SK-N-SH treated with all-trans-retinoic acid at 6 μM for 48 hours (cell line): Measurements from ENCODE around the gene UIMC1.

Experiments used
- ATAC-seq: fragments of 200-7000 bp; cut with Tn5 transposase; 3 replicates; pipeline ENCODE4 v1.9.1; 2020; ENCODE audit warnings: mild to moderate bottlenecking, moderate library complexity
- ARNTL ChIP-seq: fragments of 450-650 bp; formaldehyde crosslinking; IDR thresholded peaks from 2 replicates; pipeline ENCODE4 v1.5.0; 2020; ENCODE audit warnings: low read depth, mild to moderate bottlenecking, moderate library complexity, borderline replicate concordance
- BACH2 ChIP-seq: fragments of 250-450 bp; sonication (Bioruptor Pico); IDR thresholded peaks from 2 replicates; pipeline ENCODE4 v1.9.0; 2021; ENCODE audit warnings: mild to moderate bottlenecking, borderline replicate concordance
- CREB5 ChIP-seq: fragments of 250-450 bp; sonication (Bioruptor Pico); IDR thresholded peaks from 2 replicates; pipeline ENCODE4 v1.5.1; 2020; ENCODE audit warnings: low read depth, mild to moderate bottlenecking, moderate library complexity
- CSDC2 ChIP-seq: fragments of 250-450 bp; sonication (Bioruptor Pico); IDR thresholded peaks from 2 replicates; pipeline ENCODE4 v1.5.0; 2020; ENCODE audit warnings: mild to moderate bottlenecking, moderate library complexity
- ESRRG ChIP-seq: fragments of 250-450 bp; sonication (Bioruptor Pico); IDR thresholded peaks from 2 replicates; pipeline ENCODE4 v1.6.1; 2021; ENCODE audit warnings: mild to moderate bottlenecking
- GLIS3 ChIP-seq: fragments of 250-450 bp; sonication (Bioruptor Pico); IDR thresholded peaks from 2 replicates; pipeline ENCODE4 v1.5.0; 2020; ENCODE audit warnings: mild to moderate bottlenecking, moderate library complexity
- OSR1 ChIP-seq: fragments of 250-450 bp; sonication (Bioruptor Pico); IDR thresholded peaks from 2 replicates; pipeline ENCODE4 v1.8.0; 2022; ENCODE audit warnings: moderate library complexity, mild to moderate bottlenecking, inconsistent platforms
- PATZ1 ChIP-seq: fragments of 250-450 bp; sonication (Bioruptor Pico); IDR thresholded peaks from 2 replicates; pipeline ENCODE4 v1.8.0; 2020; ENCODE audit warnings: mild to moderate bottlenecking, moderate library complexity, borderline replicate concordance
- POU6F1 ChIP-seq: fragments of 250-450 bp; sonication (Bioruptor Pico); IDR thresholded peaks from 2 replicates; pipeline ENCODE4 v1.8.0; 2021; ENCODE audit warnings: low read depth, mild to moderate bottlenecking, moderate library complexity, borderline replicate concordance
- PPARA ChIP-seq: fragments of 250-450 bp; sonication (Bioruptor Pico); IDR thresholded peaks from 2 replicates; pipeline ENCODE4 v1.5.0; 2020; ENCODE audit warnings: mild to moderate bottlenecking, borderline replicate concordance
- RARB ChIP-seq: fragments of 250-450 bp; sonication (Bioruptor Pico); IDR thresholded peaks from 2 replicates; pipeline ENCODE4 v1.8.0; 2021; ENCODE audit warnings: mild to moderate bottlenecking, moderate library complexity
- SNAI2 ChIP-seq: fragments of 250-450 bp; sonication (Bioruptor Pico); IDR thresholded peaks from 2 replicates; pipeline ENCODE4 v1.5.0; 2020; ENCODE audit warnings: mild to moderate bottlenecking, moderate library complexity
- TCF4 ChIP-seq: fragments of 250-450 bp; sonication (Bioruptor Pico); IDR thresholded peaks from 2 replicates; pipeline ENCODE4 v1.8.0; 2021; ENCODE audit warnings: mild to moderate bottlenecking, moderate library complexity, borderline replicate concordance
- TOX ChIP-seq: fragments of 250-450 bp; sonication (Bioruptor Pico); IDR thresholded peaks from 2 replicates; pipeline ENCODE4 v1.8.0; 2021; ENCODE audit warnings: mild to moderate bottlenecking, moderate library complexity, borderline replicate concordance
- TSHZ2 ChIP-seq: fragments of 250-450 bp; sonication (Bioruptor Pico); IDR thresholded peaks from 2 replicates; pipeline ENCODE4 v1.5.0; 2020; ENCODE audit warnings: mild to moderate bottlenecking, moderate library complexity
- ZC3H10 ChIP-seq: fragments of 250-450 bp; sonication (Bioruptor Pico); IDR thresholded peaks from 2 replicates; pipeline ENCODE4 v1.5.1; 2021; ENCODE audit warnings: mild to moderate bottlenecking, moderate library complexity
- ZFP3 ChIP-seq: fragments of 250-450 bp; sonication (Bioruptor Pico); IDR thresholded peaks from 2 replicates; pipeline ENCODE4 v1.5.0; 2020; ENCODE audit warnings: mild to moderate bottlenecking, moderate library complexity
- ZFP30 ChIP-seq: fragments of 450-650 bp; formaldehyde crosslinking; IDR thresholded peaks from 2 replicates; pipeline ENCODE4 v1.5.0; 2022; ENCODE audit warnings: mild to moderate bottlenecking, moderate library complexity
- ZNF565 ChIP-seq: fragments of 450-650 bp; formaldehyde crosslinking; conservative IDR thresholded peaks from 2 replicates; pipeline ENCODE4 v1.5.0; 2020; ENCODE audit warnings: low read depth, mild to moderate bottlenecking, moderate library complexity
- ZNF8 ChIP-seq: fragments of 450-650 bp; formaldehyde crosslinking; IDR thresholded peaks from 2 replicates; pipeline ENCODE4 v1.5.0; 2020; ENCODE audit warnings: mild to moderate bottlenecking, moderate library complexity
- TF ChIP-seq, protein P1 (sequence below): fragments of 250-450 bp; sonication (Bioruptor Pico); IDR thresholded peaks from 2 replicates; pipeline ENCODE4 v1.5.1; 2021; ENCODE audit warnings: mild to moderate bottlenecking, moderate library complexity

Gene UIMC1

DNA sequence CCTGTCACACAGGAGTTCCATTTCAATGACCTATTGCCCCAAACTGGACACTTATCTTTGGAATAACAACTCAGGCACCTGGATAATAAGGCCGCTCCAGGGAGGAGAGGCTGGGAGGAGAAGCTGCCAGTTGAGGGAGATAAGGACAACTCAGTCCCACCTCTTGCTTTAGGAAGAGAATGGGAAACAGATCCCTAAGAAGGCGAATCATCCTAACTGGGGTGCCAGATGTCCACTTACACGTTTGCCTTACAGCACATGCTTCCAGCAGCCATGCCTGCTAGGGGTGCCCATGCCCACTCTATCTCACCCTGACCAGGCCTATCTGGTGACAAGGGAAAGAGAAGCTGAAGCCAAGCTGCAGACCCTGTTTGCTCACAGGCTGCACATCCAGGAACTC is 113.9 kb downstream of the UIMC1 start:
- no peak for ATAC-seq
- TF ChIP-seq ZFP3 (CRISPR knock-in tag) = no peak
- no peak for TF ChIP-seq ESRRG
- TF ChIP-seq ZC3H10 = no peak
- no peak for TF ChIP-seq CSDC2 (CRISPR knock-in tag)
- TF ChIP-seq GLIS3 = no peak
- TF ChIP-seq OSR1 (CRISPR knock-in tag) = no peak
- TF ChIP-seq TSHZ2 = no peak
- no peak for TF ChIP-seq ARNTL (CRISPR knock-in tag)
- no peak for TF ChIP-seq TCF4
- TF ChIP-seq POU6F1 (CRISPR knock-in tag) = no peak
- no peak for TF ChIP-seq PATZ1 (CRISPR knock-in tag)
- no peak for TF ChIP-seq PPARA (CRISPR knock-in tag)
- TF ChIP-seq ZFP30 = no peak
- TF ChIP-seq BACH2 (CRISPR knock-in tag) = no peak
- TF ChIP-seq, protein P1, sequence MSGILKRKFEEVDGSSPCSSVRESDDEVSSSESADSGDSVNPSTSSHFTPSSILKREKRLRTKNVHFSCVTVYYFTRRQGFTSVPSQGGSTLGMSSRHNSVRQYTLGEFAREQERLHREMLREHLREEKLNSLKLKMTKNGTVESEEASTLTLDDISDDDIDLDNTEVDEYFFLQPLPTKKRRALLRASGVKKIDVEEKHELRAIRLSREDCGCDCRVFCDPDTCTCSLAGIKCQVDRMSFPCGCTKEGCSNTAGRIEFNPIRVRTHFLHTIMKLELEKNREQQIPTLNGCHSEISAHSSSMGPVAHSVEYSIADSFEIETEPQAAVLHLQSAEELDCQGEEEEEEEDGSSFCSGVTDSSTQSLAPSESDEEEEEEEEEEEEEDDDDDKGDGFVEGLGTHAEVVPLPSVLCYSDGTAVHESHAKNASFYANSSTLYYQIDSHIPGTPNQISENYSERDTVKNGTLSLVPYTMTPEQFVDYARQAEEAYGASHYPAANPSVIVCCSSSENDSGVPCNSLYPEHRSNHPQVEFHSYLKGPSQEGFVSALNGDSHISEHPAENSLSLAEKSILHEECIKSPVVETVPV = no peak
- no peak for TF ChIP-seq SNAI2
- no peak for TF ChIP-seq ZNF8 (CRISPR knock-in tag)
- no peak for TF ChIP-seq CREB5

DNA sequence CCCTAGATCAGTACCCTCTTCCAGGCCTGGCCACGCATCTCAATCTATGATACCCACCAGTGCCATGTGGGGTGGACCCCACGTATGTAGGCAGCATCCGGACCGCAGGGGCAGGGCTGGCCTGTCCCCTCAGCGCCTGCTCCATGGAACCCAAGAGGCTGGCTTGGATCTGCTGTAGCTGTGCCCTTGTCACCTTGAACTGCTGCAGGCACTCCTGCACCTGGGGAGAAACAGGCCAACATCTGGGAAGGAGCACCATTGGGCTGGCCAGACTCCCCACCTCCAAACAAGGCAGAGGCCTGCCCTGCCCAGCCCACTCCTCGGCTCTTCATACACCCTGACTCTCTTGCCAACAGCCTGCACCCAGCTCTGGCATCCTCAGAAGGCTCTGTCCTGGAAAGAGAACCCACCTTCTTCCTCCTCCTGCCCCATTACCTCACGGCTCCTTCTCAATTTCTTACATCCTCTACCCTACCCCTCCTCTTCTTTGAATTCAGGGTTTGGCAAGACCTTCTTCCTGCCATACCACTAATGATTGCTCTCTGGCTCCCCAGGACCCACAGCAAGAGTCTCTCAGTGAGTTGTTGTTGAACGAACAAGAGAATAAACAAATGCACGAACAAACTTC is 115.1 kb downstream of the UIMC1 start:
- no peak for ATAC-seq

More for the DNA sequence above, 115.1 kb downstream of the UIMC1 start:
- TF ChIP-seq ZFP30 (no peak), RARB (CRISPR knock-in tag) (no peak), ZNF565 (CRISPR knock-in tag) (no peak), TOX (no peak), POU6F1 (CRISPR knock-in tag) (no peak), ARNTL (CRISPR knock-in tag) (no peak), ZNF8 (CRISPR knock-in tag) (no peak), ESRRG (no peak), ZC3H10 (no peak), GLIS3 (no peak)
- TF ChIP-seq, protein P1 = no peak
